ENCODE measurements around the gene KRT84. TPM values are rescaled to one million over a fixed set of nuclear protein-coding genes. Genes with fewer than 3 reads are reported as not detected.

Gene KRT84
- total RNA-seq, 1 donor from 2014 or later: not detected

DNA sequence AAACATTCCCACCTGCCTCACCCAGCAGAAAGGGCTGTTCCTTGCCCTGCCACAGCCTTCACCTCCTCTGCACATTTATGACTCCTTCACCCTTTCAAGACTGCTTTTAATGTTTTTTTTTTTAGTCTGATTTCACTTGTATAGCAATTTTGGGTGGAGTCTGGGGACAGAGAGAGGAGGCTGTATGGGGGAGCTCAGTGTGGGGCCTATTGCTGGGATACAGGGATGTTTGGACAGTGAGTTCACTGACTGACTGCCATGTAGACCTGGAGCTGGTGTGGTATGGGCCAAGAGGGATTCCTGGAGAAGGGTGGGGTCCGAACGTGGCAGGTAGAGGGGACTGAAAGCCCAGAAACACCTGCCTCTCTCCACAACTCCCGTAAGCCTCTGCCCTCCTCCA lies 16.2 kb downstream of the KRT84 start:
- no peak overlapping the region for H3K27ac ChIP-seq
- no peaks in the 10 kb centered on the region for H3K4me1 ChIP-seq
- peaks cover 5% of the 10 kb centered on the region for H3K27me3 ChIP-seq (ENCODE audit: low read depth)
- no peaks in the 10 kb centered on the region for H3K9me3 ChIP-seq
- intact Hi-C loops (cut with DNase I): no loop called here
- ATAC-seq: no peak
- no peak overlapping the region for H3K4me3 ChIP-seq
- no peak for DNase-seq
- no peaks in the 10 kb centered on the region for H3K36me3 ChIP-seq
- TF ChIP-seq, protein P1, sequence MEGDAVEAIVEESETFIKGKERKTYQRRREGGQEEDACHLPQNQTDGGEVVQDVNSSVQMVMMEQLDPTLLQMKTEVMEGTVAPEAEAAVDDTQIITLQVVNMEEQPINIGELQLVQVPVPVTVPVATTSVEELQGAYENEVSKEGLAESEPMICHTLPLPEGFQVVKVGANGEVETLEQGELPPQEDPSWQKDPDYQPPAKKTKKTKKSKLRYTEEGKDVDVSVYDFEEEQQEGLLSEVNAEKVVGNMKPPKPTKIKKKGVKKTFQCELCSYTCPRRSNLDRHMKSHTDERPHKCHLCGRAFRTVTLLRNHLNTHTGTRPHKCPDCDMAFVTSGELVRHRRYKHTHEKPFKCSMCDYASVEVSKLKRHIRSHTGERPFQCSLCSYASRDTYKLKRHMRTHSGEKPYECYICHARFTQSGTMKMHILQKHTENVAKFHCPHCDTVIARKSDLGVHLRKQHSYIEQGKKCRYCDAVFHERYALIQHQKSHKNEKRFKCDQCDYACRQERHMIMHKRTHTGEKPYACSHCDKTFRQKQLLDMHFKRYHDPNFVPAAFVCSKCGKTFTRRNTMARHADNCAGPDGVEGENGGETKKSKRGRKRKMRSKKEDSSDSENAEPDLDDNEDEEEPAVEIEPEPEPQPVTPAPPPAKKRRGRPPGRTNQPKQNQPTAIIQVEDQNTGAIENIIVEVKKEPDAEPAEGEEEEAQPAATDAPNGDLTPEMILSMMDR (IDR thresholded peaks at IDR 0.05): no peak

DNA sequence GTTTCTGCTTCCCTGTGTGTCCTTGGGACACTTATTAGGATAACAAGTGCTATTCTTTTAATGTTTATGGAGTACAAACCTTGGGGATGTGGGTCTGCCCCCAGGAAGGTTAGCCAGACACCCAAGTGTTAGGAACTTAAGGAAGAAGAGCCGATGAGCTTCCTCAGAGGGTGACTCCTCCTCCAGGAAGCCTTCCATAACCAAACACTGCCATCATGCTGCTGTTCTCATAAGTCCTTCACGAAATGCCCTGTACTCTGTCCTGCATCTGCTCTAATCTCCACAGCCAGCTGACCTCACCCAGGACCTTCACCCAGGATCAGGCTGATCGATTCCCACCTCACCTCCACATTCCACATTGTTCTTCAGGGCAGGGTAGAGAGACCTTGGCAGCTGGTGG lies 16.9 kb downstream of the KRT84 start:
- H3K27me3 ChIP-seq (ENCODE audit: low read depth): peaks cover 9% of the 10 kb centered on the region
- no peak for ATAC-seq
- no peak overlapping the region for H3K4me3 ChIP-seq
- no peak for DNase-seq
- intact Hi-C loops (cut with DNase I): no loop called here
- H3K36me3 ChIP-seq: no peaks in the 10 kb centered on the region
- H3K9me3 ChIP-seq: no peaks in the 10 kb centered on the region
- TF ChIP-seq, protein P1 (IDR thresholded peaks at IDR 0.05): no peak
- no peaks in the 10 kb centered on the region for H3K4me1 ChIP-seq
- no peak overlapping the region for H3K27ac ChIP-seq

DNA sequence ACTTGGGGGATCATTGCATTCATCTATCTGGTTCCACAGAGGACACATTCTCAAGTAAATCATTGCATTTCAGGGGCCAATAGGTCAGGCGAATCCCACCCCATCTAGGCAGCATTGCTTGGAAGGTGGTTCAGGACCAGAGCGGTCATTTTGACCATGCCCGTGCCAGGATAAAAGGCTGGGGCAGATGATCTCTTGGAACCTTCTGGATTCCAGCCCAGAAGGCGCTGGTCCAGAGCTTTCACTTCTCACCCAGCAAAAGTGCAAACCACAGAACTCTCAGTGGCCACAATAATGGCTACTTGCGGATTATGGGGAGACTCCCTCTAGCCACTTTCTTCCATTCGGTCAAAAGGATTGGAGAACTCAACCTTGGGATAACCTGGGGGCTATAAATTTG lies 17.6 kb downstream of the KRT84 start:
- TF ChIP-seq, protein P1 (IDR thresholded peaks at IDR 0.05): no peak
- Histone ChIP-seq H3K27me3 (ENCODE audit: low read depth) (peaks cover 9% of the 10 kb centered on the region), H3K9me3 (no peaks in the 10 kb centered on the region), H3K4me1 (no peaks in the 10 kb centered on the region), H3K36me3 (no peaks in the 10 kb centered on the region), H3K4me3 (no peak overlapping the region), H3K27ac (no peak overlapping the region)
- intact Hi-C loops (cut with DNase I): no loop called here
- DNase-seq (no peak), ATAC-seq (no peak)

DNA sequence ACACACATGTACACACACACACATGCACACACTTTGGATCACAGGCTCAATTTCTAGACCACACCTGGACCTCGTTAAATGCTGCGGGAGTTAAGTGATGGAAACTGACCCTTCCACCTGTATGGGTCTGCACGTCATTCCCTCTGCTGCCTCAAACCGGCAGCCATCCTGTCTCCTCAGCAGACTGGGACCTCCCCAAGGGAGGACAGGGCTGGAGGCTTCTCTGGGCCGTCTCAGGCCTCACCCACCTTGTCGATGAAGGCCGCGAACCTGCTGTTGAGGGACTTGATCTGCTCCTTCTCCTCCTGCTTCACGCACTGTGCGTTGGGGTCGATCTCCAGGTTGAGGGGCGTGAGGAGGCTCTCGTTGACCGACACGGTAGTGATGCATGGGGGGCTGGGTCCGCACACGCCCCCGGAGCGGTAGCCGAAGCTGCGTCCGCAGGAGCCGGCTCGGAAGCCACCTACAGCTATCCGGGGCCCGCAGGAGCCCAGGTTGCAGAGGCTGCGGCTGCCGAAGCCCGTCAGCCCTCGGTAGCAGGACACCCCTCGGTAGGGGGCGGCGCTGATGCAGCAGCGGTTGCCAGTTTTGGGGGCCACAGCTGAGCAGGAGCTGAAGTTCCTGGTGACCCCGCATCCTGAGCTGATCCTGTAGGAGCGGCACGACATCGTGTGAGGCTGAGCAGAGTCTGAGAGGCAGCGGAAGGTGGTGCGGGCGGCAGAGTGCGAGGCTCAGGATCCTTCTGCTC lies 18.5 kb downstream of the KRT84 start, which contains the start of gene KRT85:
Gene KRT85 (minus strand): TSS at position 744 of the 748 bp plus-strand sequence. CDS start 76 bp downstream, at position 668.
- H3K4me3 ChIP-seq: no peak within 1 kb of the TSS
- H3K27me3 ChIP-seq (ENCODE audit: low read depth): peaks cover 9% of the 10 kb centered on the region
- H3K36me3 ChIP-seq: no peaks in the 10 kb centered on the region
- ATAC-seq (no peak), DNase-seq (no peak)
- TF ChIP-seq, protein P1 (IDR thresholded peaks at IDR 0.05): no peak
- no peaks in the 10 kb centered on the region for H3K9me3 ChIP-seq
- no peaks in the 10 kb centered on the region for H3K4me1 ChIP-seq
- intact Hi-C loops (cut with DNase I): no loop called here
- no peak within 1 kb of the TSS for H3K27ac ChIP-seq

DNA sequence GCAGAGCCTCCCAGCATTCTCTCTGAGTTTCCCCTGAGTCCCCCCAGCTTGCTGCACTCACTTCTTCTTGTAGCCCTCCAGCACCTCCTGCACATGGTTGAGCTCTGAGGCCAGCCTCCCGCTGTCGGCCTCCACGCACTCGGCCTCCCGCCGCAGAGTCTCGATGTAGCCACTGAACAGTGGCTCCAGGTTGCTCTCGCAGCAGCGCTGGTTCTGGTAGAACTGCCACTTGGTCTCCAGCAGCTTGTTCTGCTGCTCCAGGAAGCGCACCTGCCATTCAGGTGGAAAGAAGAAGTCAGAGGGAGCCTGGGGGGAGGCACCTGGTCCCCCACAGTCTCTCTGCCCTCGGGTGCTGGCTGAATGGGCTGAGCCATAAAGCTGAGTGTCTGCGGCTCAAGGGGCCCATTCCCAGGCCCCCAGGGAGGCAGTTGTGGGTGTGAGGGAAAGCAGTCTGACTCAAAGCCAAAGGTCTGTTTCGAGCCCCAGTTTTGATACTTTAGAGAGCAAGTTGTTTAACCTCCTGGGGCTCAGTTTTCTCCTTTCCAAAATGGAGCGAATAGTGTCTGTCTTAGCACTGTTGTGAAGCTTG lies 20.5 kb downstream of the KRT84 start:
- Histone ChIP-seq H3K27ac (no peak overlapping the region), H3K4me3 (no peak overlapping the region), H3K36me3 (no peaks in the 10 kb centered on the region), H3K9me3 (no peaks in the 10 kb centered on the region), H3K27me3 (ENCODE audit: low read depth) (peaks cover 9% of the 10 kb centered on the region), H3K4me1 (no peaks in the 10 kb centered on the region)
- intact Hi-C loops (cut with DNase I): no loop called here
- no peak for ATAC-seq
- TF ChIP-seq, protein P1 (IDR thresholded peaks at IDR 0.05): no peak
- DNase-seq: no peak

Data from lower lobe of right lung (tissue), 2 donors.